Natural killer cell (primary cell): ENCODE data around the gene ATP10D. TPM values are rescaled to one million over a fixed set of nuclear protein-coding genes. Genes with fewer than 3 reads are reported as not detected.

Source experiments
- ATAC-seq, 3 donors: fragments of 150-1000 bp in 2 of 3; fragments of 200-7000 bp in 1 of 3; cut with Tn5 transposase; 1 replicate in 1 of 3; 2 replicates in 2 of 3; pipeline ENCODE4 v1.10.0; 2021; ENCODE audit warnings: mild to moderate bottlenecking in 2 of 3, moderate library complexity in 2 of 3
- DNase-seq, 2 donors: peaks; one replicate each; pipeline versions ENCODE4 v3.0.0 to v3.0.0-alpha.2; 2013 to 2021; ENCODE audit warnings: mixed read lengths in 1 of 2
- H3K27ac ChIP-seq: one replicate; pipeline ENCODE4 v1.5.1; 2013; ENCODE audit warnings: mild to moderate bottlenecking, low read length
- H3K27me3 ChIP-seq: one replicate; pipeline ENCODE4 v1.6.1; 2013; ENCODE audit warnings: low read length; ENCODE audit not compliant: control insufficient read depth, insufficient read depth
- H3K36me3 ChIP-seq: one replicate; pipeline ENCODE4 v1.6.1; 2013; ENCODE audit warnings: low read length; ENCODE audit not compliant: control insufficient read depth, insufficient read depth
- H3K4me1 ChIP-seq: one replicate; pipeline ENCODE4 v1.6.1; 2013; ENCODE audit warnings: low read length; ENCODE audit not compliant: control insufficient read depth, insufficient read depth
- H3K4me3 ChIP-seq: one replicate; pipeline ENCODE4 v1.5.1; 2013; ENCODE audit warnings: low read length
- H3K9me3 ChIP-seq: one replicate; pipeline ENCODE4 v1.6.1; 2013; ENCODE audit warnings: low read length; ENCODE audit not compliant: control insufficient read depth, insufficient read depth
- H3K27ac Mint-ChIP-seq, 2 donors: one replicate each; pipeline ENCODE4 v1.8.0; 2022; ENCODE audit warnings: mild to moderate bottlenecking in 2 of 2, mixed read lengths in 2 of 2, moderate library complexity in 1 of 2
- H3K27me3 Mint-ChIP-seq, 2 donors: one replicate each; pipeline ENCODE4 v1.8.0; 2022; ENCODE audit warnings: low read depth in 2 of 2, mixed read lengths in 2 of 2
- H3K36me3 Mint-ChIP-seq: one replicate; pipeline ENCODE4 v1.8.0; 2022; ENCODE audit warnings: mixed read lengths
- H3K4me1 Mint-ChIP-seq, 2 donors: one replicate each; pipeline ENCODE4 v1.8.0; 2022; ENCODE audit warnings: mixed read lengths in 2 of 2
- H3K4me3 Mint-ChIP-seq: one replicate; pipeline ENCODE4 v1.8.0; 2022; ENCODE audit warnings: mild to moderate bottlenecking, moderate library complexity, mixed read lengths
- H3K9me3 Mint-ChIP-seq, 2 donors: one replicate each; pipeline ENCODE4 v1.8.0; 2022; ENCODE audit warnings: mixed read lengths in 2 of 2
- WGBS: methylation state at CpG from one replicate; pipeline ENCODE4 v1.1.7; 2013; ENCODE audit warnings: missing lambda C conversion rate; ENCODE audit not compliant: insufficient coverage; 5-methylcytosine and 5-hydroxymethylcytosine counted together
- intact Hi-C: fragments of 100-400 bp; cut with micrococcal nuclease; formaldehyde crosslinking; loops from one replicate; pipeline ENCODE4 v1.14.2; 2022
- total RNA-seq, 4 donors: library from RNA; stranded (reverse); fragments of 120-200 nt in 1 of 4; gene quantifications; one replicate each; pipeline versions ENCODE4 v1.2.3 to v1.2.4, GENCODE V29; 2013 to 2022
- TF ChIP-seq, protein P1 (sequence below): fragments of 200-600 bp; IDR thresholded peaks from one replicate; pipeline ENCODE4 v1.8.0; 2022; ENCODE audit warnings: antibody characterized with exemption

ATP10D gene
- total RNA-seq, 3 donors from 2014 or later (not counting 1 experiment from before 2014, with no cell fraction given): 19.8 to 79.3 (median 28.0) TPM

DNA sequence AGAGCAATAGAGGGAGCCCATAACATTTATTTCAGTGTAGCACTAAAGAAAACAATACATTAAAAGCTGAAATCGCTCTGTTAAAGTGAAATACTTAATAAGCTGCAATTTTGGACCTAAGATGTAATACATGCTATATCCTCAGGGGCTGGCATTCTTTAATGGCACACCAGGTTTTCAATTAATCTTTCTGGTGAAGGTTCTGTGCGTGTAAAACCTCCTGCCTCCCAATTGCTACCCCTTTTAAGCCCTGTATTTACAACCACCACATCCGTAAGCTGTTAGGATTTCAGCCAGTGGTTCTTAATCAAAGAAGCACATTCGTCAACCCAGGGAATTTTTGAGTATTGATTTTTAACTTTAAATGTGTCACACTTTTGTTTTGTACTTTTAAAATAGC is 14.0 kb upstream of the ATP10D start:
- DNase-seq (no peak), ATAC-seq (no peak)
- Mint-ChIP-seq H3K4me3 (no peak overlapping the region), H3K36me3 (no peaks in the 10 kb centered on the region), H3K27ac (no peak overlapping the region), H3K27me3 (peaks cover 0 to 3% of the 10 kb centered on the region in 2 donors), H3K9me3 (no peaks in the 10 kb centered on the region), H3K4me1 (no peaks in the 10 kb centered on the region)
- Histone ChIP-seq H3K27ac (no peak overlapping the region), H3K27me3 (no peaks in the 10 kb centered on the region), H3K36me3 (no peaks in the 10 kb centered on the region), H3K4me3 (no peak overlapping the region), H3K9me3 (no peaks in the 10 kb centered on the region), H3K4me1 (no peaks in the 10 kb centered on the region)
- WGBS: 74% methylated on average over 3 of the region's 4 CpGs
- TF ChIP-seq, protein P1, sequence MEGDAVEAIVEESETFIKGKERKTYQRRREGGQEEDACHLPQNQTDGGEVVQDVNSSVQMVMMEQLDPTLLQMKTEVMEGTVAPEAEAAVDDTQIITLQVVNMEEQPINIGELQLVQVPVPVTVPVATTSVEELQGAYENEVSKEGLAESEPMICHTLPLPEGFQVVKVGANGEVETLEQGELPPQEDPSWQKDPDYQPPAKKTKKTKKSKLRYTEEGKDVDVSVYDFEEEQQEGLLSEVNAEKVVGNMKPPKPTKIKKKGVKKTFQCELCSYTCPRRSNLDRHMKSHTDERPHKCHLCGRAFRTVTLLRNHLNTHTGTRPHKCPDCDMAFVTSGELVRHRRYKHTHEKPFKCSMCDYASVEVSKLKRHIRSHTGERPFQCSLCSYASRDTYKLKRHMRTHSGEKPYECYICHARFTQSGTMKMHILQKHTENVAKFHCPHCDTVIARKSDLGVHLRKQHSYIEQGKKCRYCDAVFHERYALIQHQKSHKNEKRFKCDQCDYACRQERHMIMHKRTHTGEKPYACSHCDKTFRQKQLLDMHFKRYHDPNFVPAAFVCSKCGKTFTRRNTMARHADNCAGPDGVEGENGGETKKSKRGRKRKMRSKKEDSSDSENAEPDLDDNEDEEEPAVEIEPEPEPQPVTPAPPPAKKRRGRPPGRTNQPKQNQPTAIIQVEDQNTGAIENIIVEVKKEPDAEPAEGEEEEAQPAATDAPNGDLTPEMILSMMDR: no peak
- intact Hi-C loops: no loop called here

DNA sequence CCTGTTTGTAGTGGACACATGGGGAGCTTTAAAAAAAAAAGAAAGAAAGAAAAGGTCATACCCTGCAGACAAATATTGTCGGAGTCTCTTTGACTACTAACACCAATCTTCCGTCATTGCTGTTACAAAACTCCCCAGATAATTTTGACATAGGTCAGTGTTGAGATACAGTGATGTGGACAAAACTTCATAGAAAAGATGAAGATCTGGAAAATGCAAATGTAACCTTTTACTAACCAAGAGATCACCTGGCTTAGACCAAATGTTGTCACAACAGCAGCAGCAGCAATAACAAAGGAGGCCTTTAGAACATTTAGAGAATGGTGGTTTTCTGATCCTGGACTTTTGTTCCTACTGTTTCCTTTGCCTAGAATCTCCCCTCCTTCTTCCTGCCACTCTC is 13.5 kb upstream of the ATP10D start:
- WGBS: 100% methylated on average over 1 of the region's 2 CpGs
- ATAC-seq (peak in 1 of 3 donors; percentile 61), DNase-seq (no peak)
- Histone ChIP-seq H3K9me3 (no peaks in the 10 kb centered on the region), H3K4me3 (no peak overlapping the region), H3K27ac (no peak overlapping the region), H3K27me3 (no peaks in the 10 kb centered on the region), H3K4me1 (no peaks in the 10 kb centered on the region), H3K36me3 (no peaks in the 10 kb centered on the region)
- Mint-ChIP-seq H3K4me1 (no peaks in the 10 kb centered on the region), H3K36me3 (no peaks in the 10 kb centered on the region), H3K4me3 (no peak overlapping the region), H3K27ac (no peak overlapping the region), H3K27me3 (peaks cover 0 to 3% of the 10 kb centered on the region in 2 donors), H3K9me3 (no peaks in the 10 kb centered on the region)
- intact Hi-C loops: no loop called here
- TF ChIP-seq, protein P1: no peak

DNA sequence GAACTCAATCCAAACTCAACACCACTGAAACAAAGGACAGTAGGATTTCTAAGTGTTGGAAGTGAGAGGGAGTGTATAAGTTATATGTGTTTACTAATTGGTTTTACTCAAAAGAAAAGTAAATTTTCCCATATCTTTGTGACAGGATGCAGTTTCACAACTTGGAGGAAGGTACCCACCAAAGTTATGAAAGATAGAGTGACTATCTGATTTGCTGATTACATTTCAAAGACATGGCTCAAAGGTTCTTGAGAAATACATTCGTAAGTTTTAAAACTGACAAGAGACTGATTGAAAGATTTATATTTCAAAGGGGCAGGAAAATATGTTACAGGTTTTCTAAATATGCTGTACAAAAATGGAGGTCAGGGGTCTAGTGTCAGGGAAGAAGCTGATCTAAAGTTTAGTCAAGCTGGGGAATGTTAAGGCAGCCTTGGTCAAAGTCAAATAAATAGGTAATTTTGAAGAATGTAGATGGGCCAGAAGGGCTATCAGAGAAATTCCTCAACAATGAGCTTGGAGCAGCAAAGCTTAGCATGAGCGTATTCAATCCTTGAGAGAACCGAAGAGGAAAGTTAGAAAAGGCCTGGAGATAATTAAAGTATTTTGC is 11.8 kb upstream of the ATP10D start:
- Mint-ChIP-seq H3K36me3 (no peaks in the 10 kb centered on the region), H3K27me3 (peaks cover 0 to 3% of the 10 kb centered on the region in 2 donors), H3K27ac (no peak overlapping the region), H3K4me3 (no peak overlapping the region), H3K4me1 (no peaks in the 10 kb centered on the region), H3K9me3 (no peaks in the 10 kb centered on the region)
- Histone ChIP-seq H3K36me3 (no peaks in the 10 kb centered on the region), H3K4me3 (no peak overlapping the region), H3K4me1 (no peaks in the 10 kb centered on the region), H3K27ac (no peak overlapping the region), H3K27me3 (no peaks in the 10 kb centered on the region), H3K9me3 (no peaks in the 10 kb centered on the region)
- ATAC-seq (no peak), DNase-seq (no peak)
- TF ChIP-seq, protein P1: no peak
- intact Hi-C loops: no loop called here
- 94% methylated on average over 3 of the region's 3 CpGs for WGBS

DNA sequence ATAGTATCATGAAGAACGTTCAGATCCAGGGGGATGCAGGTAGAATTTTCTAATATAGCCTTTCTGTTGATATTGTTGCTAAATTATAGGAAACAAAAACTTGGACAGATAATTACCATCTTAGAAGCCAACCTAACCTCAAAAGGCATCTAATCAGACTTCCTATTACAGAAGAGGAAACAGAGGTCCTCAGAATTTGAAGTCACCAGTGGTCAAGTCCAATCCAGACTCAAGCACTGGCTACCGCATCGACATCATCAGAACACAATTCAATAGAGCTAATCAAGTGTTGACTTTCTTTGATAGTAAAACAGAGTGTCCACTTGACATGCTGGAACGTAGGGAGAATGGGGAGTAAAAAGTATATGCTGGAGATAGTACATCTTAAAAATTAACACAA is 10.3 kb upstream of the ATP10D start:
- no peaks in the 10 kb centered on the region for H3K36me3 Mint-ChIP-seq
- H3K27me3 Mint-ChIP-seq: peaks cover 0 to 3% of the 10 kb centered on the region in 2 donors
- Histone ChIP-seq H3K4me3 (no peak overlapping the region), H3K27ac (no peak overlapping the region), H3K36me3 (no peaks in the 10 kb centered on the region), H3K9me3 (no peaks in the 10 kb centered on the region), H3K27me3 (no peaks in the 10 kb centered on the region), H3K4me1 (no peaks in the 10 kb centered on the region)
- TF ChIP-seq, protein P1: no peak
- intact Hi-C loops: no loop called here
- ATAC-seq: peak in 1 of 3 donors; percentile 79
- 100% methylated on average over 2 of the region's 4 CpGs for WGBS
- no peak overlapping the region for H3K27ac Mint-ChIP-seq
- H3K4me1 Mint-ChIP-seq: no peaks in the 10 kb centered on the region
- H3K9me3 Mint-ChIP-seq: no peaks in the 10 kb centered on the region
- no peak overlapping the region for H3K4me3 Mint-ChIP-seq
- no peak for DNase-seq
